Transverse colon (tissue), 3 donors: ENCODE results near the gene PCDHA5.

ENCODE experiments used
- POLR2A ChIP-seq: fragments of 450-650 bp; IDR thresholded peaks from one replicate; pipeline ENCODE4 v1.6.1; 2016; ENCODE audit warnings: antibody characterized with exemption, mild to moderate bottlenecking, moderate library complexity
- TF ChIP-seq, protein P1 (sequence below), 5 experiments: fragments of 200-600 bp in 3 of 5; fragments of 450-650 bp in 2 of 5; sonication (generic) in 3 of 5; IDR thresholded peaks; 1 replicate in 2 of 5; 2 replicates in 3 of 5; pipeline ENCODE4 v1.5.1; 2016 to 2017; ENCODE audit warnings: antibody characterized with exemption in 5 of 5, inconsistent platforms in 3 of 5, mild to moderate bottlenecking in 2 of 5, moderate library complexity in 1 of 5

DNA sequence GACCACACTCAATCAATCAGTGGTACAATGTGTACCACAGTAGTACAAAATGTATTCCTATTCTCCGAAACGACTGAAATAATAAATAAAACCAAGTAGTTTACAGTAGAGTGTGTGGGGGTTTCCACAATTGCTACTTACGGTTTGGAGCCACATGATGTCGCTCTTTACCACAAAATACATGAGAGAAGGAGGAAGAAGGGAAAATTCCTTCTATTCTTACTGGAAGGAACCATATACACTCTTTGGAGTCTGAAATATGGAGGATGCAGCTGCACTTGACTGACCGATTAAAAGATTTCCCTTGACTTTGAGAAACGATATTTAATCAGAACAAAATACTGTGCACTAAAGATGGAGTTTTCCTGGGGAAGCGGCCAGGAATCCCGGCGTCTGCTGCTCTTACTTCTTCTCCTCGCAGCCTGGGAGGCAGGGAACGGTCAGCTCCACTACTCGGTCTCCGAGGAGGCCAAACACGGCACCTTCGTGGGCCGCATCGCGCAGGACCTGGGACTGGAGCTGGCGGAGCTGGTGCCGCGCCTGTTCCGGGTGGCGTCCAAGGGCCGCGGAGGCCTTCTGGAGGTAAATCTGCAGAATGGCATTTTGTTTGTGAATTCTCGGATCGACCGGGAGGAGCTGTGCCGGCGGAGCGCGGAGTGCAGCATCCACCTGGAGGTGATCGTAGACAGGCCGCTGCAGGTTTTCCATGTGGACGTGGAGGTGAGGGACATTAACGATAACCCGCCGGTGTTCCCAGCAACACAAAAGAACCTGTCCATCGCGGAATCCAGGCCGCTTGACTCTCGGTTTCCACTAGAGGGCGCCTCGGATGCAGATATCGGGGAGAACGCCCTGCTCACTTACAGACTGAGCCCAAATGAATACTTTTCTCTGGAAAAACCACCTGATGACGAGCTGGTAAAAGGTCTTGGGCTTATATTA lies 14.3 kb upstream of the PCDHA5 start, which contains the start of gene PCDHA4:
- TF ChIP-seq, protein P1, sequence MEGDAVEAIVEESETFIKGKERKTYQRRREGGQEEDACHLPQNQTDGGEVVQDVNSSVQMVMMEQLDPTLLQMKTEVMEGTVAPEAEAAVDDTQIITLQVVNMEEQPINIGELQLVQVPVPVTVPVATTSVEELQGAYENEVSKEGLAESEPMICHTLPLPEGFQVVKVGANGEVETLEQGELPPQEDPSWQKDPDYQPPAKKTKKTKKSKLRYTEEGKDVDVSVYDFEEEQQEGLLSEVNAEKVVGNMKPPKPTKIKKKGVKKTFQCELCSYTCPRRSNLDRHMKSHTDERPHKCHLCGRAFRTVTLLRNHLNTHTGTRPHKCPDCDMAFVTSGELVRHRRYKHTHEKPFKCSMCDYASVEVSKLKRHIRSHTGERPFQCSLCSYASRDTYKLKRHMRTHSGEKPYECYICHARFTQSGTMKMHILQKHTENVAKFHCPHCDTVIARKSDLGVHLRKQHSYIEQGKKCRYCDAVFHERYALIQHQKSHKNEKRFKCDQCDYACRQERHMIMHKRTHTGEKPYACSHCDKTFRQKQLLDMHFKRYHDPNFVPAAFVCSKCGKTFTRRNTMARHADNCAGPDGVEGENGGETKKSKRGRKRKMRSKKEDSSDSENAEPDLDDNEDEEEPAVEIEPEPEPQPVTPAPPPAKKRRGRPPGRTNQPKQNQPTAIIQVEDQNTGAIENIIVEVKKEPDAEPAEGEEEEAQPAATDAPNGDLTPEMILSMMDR (IDR thresholded peaks at IDR 0.05) = peak in 4 of 5 experiments; percentile 9 to 30 (median 18)
- no peak for TF ChIP-seq POLR2A
